Measurements from ENCODE around the gene ZSCAN30.
A peak's percentile ranks its signal among the peaks of the same experiment; 100 is the strongest.

The ZSCAN30 gene

DNA sequence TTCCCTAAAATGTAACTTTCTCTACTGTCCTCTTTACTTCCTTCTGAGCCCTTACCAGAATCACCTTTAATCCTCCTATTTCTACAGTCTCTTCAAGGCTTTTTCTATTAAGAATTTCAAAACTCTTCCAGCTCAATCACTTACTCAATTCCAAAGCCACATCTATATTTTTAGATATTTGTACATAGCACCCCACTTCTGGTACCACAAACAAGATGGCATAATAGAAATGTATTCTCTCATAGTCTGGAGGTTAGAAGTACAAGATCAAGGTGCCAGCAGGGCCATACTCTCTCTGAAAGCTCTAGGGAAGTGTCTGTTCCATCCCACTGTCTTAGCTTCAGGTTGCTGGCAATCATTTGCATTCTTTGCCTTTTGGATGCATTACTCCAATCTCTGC lies 11.1 kb downstream of the ZSCAN30 start:
- DNase-seq (ENCODE audit: low read depth in 2 of 2), result no peak

- DNase-seq (ENCODE audit: low read depth in 2 of 2), result no peak
Observed at GRCh38 chr18:35278085-35278484, 11.9 kb downstream of the ZSCAN30 start.

DNA sequence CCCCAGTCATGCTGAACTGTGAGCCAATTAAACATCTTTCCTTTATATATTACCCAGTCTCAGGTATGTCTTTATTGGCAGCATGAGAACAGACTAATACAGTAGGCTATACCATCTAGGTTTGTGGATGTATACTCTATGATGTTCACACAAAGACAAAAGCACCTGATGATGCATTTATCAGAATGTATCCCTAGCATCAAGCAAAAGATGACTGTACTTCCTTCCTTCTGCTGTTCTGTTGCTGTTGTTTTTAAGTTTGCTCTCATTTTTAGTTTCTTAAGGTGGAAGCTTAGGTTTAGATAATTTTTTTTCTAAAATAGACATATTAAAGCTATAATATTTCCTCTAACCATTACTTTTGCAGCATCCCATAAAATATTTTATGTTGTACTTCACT lies 12.4 kb downstream of the ZSCAN30 start:
- no peak for DNase-seq (ENCODE audit: low read depth in 2 of 2)

GRCh38 chr18:35276267-35276666 lies 13.8 kb downstream of the ZSCAN30 start:
- DNase-seq (ENCODE audit: low read depth in 2 of 2), result no peak

DNA sequence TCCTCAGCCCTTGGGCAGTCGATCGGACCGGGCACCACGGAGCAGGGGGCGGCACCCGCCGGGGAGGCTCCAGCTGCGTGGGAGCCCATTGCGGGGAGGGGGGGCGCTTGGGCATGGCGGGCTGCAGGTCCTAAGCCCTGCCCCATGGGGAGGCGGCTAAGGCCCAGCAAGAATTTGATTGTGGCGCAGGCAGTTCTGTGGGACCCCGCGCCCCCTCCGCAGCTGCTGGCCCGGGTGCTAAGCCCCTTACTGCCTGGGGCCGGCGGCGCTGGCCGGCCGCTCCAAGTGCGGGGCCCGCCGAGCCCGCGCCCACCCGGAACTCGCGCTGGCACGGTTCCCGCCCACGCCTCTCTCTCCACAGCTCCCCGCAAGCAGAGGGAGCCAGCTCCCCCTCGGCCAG lies 18.4 kb downstream of the ZSCAN30 start:
- no peak for DNase-seq (ENCODE audit: low read depth in 2 of 2)

- DNase-seq (ENCODE audit: low read depth in 2 of 2), result no peak
Observed at GRCh38 chr18:35268821-35269220, 21.2 kb downstream of the ZSCAN30 start.

GRCh38 chr18:35267809-35268208 lies 22.2 kb downstream of the ZSCAN30 start:
- DNase-seq (ENCODE audit: low read depth in 2 of 2), result peak in 1 of 2 experiments; percentile 6

DNA sequence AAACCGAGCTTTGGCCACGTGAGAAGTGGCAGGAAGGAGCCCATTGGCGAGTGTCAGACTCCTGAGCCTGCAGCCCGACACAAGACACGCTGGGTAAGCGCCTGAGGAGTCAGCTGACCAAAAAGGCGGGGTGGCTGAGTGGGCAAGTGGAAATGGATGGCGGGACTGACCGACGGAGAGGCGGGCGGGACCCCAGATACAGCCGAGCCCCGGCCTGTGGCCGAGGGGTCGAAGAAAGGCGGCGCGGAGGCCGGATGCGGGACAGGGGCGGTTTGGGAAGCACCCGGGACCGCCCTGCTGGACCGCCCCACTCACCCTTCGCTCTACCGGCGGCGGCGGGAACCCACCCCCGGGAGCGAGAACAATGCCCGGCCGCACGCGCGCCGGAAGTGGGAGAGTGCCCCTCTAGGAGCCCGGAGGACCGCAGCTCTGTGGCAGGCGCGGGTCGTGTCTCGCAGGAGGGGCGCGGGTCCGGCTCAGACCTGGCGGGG lies 22.8 kb downstream of the ZSCAN30 start:
- DNase-seq (ENCODE audit: low read depth in 2 of 2), result peak; percentile 38 to 45

DNA sequence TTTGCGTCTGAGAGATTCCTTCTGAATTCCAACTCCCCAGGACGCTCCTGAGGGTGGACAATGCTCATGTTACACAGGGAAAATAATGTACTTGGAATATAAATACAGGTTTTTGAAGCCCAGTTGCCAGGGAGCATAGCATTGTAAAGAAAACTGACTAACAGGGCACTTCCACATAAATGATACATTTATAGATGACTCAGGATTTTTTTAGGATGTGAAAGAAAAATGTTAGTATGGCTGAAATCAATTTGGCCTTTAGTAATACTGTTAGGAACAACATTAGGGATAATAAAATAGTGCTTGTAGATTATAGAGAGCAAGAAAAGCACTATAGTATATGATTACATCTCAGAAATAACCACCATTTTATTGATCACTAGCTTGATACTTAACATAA lies 25.6 kb downstream of the ZSCAN30 start:
- DNase-seq (ENCODE audit: low read depth in 2 of 2), result no peak

DNA sequence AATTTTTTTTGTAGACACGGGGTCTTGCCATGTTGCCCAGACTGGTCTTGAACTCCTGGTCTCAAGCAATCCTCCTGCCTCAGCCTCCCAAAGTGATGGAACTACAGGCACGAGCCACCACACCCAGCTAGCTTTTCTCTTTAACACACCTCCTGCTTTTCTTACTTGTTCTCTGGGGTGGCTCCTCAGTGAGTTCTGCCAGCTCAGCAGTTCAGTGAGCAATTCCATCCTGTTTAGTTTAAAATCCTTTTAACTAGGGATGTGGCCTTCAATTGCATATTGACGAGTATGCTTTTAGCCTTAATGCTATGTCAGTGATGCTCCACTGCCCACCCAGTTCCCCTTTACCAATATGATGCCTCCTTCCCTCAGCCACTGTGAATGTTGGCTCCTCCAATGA lies 33.1 kb downstream of the ZSCAN30 start:
- no peak for DNase-seq (ENCODE audit: low read depth in 2 of 2)

- DNase-seq (ENCODE audit: low read depth in 2 of 2), result no peak
Observed at GRCh38 chr18:35253655-35254287, 36.3 kb downstream of the ZSCAN30 start.

- DNase-seq (ENCODE audit: low read depth in 2 of 2), result no peak
Observed at GRCh38 chr18:35252466-35252865, 37.6 kb downstream of the ZSCAN30 start.

- no peak for DNase-seq (ENCODE audit: low read depth in 2 of 2)
Observed at GRCh38 chr18:35248429-35248828, 41.6 kb downstream of the ZSCAN30 start.

DNA sequence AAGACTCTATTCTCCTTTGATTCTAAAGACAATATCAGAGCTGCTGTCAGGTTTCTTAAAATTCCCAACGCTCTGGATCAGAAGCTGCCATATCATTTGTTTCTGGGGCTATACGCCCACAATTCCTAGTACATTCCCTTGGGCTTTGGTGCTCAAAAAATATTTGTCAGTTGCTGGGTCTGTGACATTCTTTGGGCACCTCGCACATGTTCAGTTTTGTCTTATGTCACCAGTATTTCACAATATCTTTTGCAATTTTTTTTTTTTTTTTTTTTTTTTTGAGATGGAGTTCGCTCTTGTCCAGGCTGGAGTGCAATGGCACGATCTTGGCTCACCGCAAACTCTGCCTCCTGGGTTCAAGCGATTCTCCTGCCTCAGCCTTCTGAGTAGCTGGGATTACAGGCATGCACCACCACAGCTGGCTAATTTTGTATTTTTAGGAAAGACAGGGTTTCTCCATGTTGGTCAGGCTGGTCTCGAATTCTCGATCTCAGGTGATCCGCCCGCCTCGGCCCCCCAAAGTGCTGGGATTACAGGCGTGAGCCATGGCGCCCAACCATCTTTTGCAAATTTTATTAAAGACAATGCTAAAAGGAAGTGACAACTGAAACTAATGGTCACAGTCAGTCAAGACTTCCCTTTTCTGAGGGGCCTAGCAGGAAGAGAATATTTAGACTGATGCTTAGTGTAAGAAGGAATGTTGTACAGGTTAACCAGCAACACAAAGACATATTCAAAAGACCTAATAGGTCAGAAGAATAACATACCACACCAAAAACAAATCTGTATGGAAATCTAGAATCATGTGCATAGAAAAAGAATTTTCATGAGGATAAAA lies 42.4 kb downstream of the ZSCAN30 start:
- no peak for DNase-seq (ENCODE audit: low read depth in 2 of 2)

DNA sequence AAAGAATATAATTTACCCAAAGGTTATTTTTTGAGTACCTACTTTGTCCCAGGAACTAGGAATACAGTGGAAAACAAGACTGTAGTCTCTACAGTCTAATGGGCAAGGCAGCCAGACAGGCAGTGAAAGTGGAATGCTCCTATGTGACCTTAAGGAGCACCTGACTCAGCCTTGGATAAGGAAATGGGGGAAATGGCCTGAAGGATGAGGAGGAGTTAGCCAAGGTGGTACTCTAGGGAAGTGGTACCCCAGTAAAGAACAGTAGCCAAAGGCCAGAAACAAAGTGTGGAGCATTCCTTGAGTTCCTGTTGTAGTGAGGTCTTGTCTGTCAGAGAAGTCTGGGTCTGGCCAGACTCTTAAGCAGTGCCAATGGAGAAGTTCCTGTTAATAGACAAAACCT lies 43.2 kb downstream of the ZSCAN30 start:
- DNase-seq (ENCODE audit: low read depth in 2 of 2), result no peak

DNA sequence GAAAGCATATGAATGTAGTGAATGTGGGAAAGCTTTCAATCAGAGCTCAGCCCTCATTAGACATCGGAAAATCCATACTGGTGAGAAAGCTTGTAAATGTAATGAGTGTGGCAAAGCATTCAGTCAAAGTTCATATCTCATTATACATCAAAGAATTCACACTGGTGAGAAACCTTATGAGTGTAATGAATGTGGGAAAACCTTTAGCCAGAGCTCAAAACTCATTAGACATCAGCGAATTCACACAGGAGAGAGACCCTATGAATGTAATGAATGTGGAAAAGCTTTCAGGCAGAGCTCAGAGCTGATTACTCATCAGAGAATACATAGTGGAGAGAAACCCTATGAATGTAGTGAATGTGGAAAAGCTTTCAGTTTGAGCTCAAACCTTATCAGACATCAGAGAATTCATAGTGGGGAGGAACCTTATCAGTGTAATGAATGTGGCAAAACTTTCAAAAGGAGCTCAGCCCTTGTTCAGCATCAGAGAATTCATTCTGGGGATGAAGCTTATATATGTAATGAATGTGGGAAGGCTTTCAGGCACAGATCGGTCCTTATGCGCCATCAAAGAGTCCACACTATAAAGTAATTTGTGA lies 44.2 kb downstream of the ZSCAN30 start:
- no peak for DNase-seq (ENCODE audit: low read depth in 2 of 2)

DNA sequence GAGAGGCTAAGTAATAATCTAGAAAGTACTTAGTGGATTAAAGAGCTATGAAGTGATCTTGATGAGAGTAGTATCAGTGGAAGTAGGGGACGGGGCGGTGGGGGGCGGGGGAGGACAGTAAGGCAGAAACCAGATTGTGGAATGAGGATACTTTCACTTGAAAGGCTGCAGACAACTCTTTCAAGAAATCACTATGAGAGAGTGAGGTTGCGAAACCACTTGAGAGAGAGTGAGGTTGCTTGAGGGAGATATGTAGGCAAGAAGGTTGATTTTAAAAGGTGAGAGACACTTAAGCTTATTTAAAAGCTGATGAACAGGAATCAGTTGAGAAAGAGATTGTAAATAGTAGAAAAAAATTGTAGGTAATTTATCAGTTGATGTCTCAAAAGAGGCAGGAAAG lies 45.4 kb downstream of the ZSCAN30 start:
- DNase-seq (ENCODE audit: low read depth in 2 of 2), result no peak

GRCh38 chr18:35242426-35242825 lies 47.6 kb downstream of the ZSCAN30 start:
- DNase-seq (ENCODE audit: low read depth in 2 of 2), result no peak

- DNase-seq (ENCODE audit: low read depth in 2 of 2), result no peak
Observed at GRCh38 chr18:35241448-35241804, 48.6 kb downstream of the ZSCAN30 start.

GRCh38 chr18:35240664-35241447 lies 49.2 kb downstream of the ZSCAN30 start, which contains the start of gene ZNF397:
TSS of gene ZNF397 (plus strand) at chr18:35241034. CDS start at chr18:35242471, 1,437 bp downstream.
- peak; percentile 91 to 96 for DNase-seq (ENCODE audit: low read depth in 2 of 2)

GRCh38 chr18:35239314-35239713 lies 50.7 kb downstream of the ZSCAN30 start:
- DNase-seq (ENCODE audit: low read depth in 2 of 2), result no peak
